ENCODE measurements around the gene MRPS25.

DNA sequence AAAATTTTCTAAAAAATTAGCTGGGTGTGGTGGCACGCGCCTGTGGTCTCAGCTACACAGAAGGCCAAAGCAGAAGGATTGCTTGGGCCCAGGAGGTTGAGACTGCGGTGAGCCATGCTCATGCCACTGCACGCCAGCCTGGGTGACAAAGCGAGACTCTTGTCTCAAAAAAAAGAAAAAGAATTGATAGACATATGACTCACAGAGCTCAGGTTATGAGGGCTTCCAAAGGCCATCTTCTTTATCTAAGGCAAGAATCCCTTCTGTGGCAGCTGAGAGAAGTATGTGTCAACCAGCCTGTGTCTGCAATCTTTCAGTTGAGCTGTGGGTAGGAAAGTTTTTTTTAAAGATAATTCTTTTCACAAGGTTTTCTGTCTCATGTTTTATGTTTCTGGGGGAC is 53.9 kb downstream of the MRPS25 start:
- TF ChIP-seq EZH2 (IDR thresholded peaks at IDR 0.05; ENCODE audit: insufficient read depth, poor library complexity, severe bottlenecking) (no peak), EZH2phosphoT487 (IDR thresholded peaks at IDR 0.05; ENCODE audit: insufficient read depth, low read depth) (no peak)
